HepG2 (cell line): ENCODE data around the gene FBXL13. TPM values are rescaled to one million over a fixed set of nuclear protein-coding genes. Genes with fewer than 3 reads are reported as not detected.

Source experiments
- SKI ChIP-seq: fragments of 450-650 bp; IDR thresholded peaks from one replicate; pipeline ENCODE4 v1.6.1; 2018; ENCODE audit warnings: mild to moderate bottlenecking; ENCODE audit not compliant: partially characterized antibody
- SRF ChIP-seq: IDR thresholded peaks from 2 replicates; pipeline ENCODE4 v1.6.1; 2011; ENCODE audit warnings: mild to moderate bottlenecking, low read depth, low read length, moderate library complexity
- ZNF414 ChIP-seq: sonication (generic); formaldehyde crosslinking; IDR thresholded peaks from 2 replicates; pipeline ENCODE4 v1.5.0; 2020; ENCODE audit warnings: missing genetic modification reagents
- ZNF569 ChIP-seq: sonication (generic); formaldehyde crosslinking; IDR thresholded peaks from 2 replicates; pipeline ENCODE4 v1.5.0; 2020; ENCODE audit warnings: mild to moderate bottlenecking, missing genetic modification reagents, moderate library complexity, borderline replicate concordance
- ZNF761 ChIP-seq: sonication (generic); formaldehyde crosslinking; conservative IDR thresholded peaks from 2 replicates; pipeline ENCODE4 v1.4.0; 2020; ENCODE audit warnings: mild to moderate bottlenecking, missing genetic modification reagents
- polyA plus RNA-seq, 8 experiments: library from polyadenylated mRNA; depleted of rRNA in 3 of 8; stranded (reverse) in 7 of 8; unstranded in 1 of 8; fragments of >200 nt; fragmentation: Illumina TruSeq in 4 of 8; extraction: Trizol in 4 of 8; gene quantifications; 2 replicates each; pipeline versions ENCODE4 v1.2.1 to v1.2.3, GENCODE V29; 2011 to 2016; ENCODE audit warnings: low read depth in 4 of 8, missing spikeins in 1 of 8, mixed read lengths in 1 of 8; ENCODE audit not compliant: insufficient read depth in 1 of 8
- total RNA-seq, 5 experiments: library from RNA; depleted of rRNA; stranded (reverse); fragments of >200 nt; fragmentation: Illumina TruSeq; extraction: Trizol; gene quantifications; 2 replicates each; pipeline ENCODE4 v1.2.3, GENCODE V29; 2016; ENCODE audit warnings: low read depth in 1 of 5
- TF ChIP-seq, protein P1 (sequence below), 2 experiments: sonication (generic) in 1 of 2; formaldehyde crosslinking in 1 of 2; IDR thresholded peaks; 2 replicates each; pipeline versions ENCODE4 v1.6.1 to v1.9.0; 2014 to 2022; ENCODE audit warnings: antibody characterized with exemption in 1 of 2, borderline replicate concordance in 1 of 2, inconsistent platforms in 1 of 2, low read depth in 1 of 2, missing genetic modification reagents in 1 of 2

FBXL13 gene
- total and polyA plus RNA-seq, 2 of the 13 experiments (the other 11 are each of a cell fraction or from before 2014, with no cell fraction given), result 0.24 to 0.77 TPM

DNA sequence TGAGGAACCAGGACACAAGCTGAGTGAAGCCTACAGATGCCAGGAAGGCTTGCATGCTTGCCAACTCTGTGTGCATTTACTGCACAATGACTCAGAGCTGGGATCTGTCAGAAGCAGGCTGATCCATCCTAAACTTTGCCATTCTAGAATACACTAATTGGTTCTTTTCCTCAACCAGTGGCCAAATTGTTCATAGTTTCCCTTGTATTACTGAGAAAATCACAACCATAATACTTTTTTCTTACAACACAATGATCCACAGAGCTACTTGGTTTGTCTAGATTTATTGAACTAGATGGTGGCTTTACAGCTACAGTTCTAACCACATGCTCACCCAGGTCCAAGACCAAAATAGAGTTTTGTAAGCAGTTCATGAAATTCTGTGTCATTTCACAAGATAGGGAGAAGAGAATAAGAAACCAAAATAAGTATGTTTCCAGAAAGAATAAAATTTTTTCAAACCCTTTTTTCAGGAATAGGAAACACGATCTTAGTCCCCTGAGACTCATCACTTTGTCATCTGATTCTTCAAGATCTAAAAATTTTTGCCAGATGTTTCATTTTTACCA is 182.8 kb downstream of the FBXL13 start (continued):
- TF ChIP-seq, protein P1, sequence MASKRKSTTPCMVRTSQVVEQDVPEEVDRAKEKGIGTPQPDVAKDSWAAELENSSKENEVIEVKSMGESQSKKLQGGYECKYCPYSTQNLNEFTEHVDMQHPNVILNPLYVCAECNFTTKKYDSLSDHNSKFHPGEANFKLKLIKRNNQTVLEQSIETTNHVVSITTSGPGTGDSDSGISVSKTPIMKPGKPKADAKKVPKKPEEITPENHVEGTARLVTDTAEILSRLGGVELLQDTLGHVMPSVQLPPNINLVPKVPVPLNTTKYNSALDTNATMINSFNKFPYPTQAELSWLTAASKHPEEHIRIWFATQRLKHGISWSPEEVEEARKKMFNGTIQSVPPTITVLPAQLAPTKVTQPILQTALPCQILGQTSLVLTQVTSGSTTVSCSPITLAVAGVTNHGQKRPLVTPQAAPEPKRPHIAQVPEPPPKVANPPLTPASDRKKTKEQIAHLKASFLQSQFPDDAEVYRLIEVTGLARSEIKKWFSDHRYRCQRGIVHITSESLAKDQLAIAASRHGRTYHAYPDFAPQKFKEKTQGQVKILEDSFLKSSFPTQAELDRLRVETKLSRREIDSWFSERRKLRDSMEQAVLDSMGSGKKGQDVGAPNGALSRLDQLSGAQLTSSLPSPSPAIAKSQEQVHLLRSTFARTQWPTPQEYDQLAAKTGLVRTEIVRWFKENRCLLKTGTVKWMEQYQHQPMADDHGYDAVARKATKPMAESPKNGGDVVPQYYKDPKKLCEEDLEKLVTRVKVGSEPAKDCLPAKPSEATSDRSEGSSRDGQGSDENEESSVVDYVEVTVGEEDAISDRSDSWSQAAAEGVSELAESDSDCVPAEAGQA (IDR thresholded peaks at IDR 0.05; ENCODE audit: low read depth), result no peak
- TF ChIP-seq, protein P1 (CRISPR knock-in tag; IDR thresholded peaks at IDR 0.05; ENCODE audit: borderline replicate concordance), result no peak
- TF ChIP-seq SKI (no peak), ZNF414 (CRISPR knock-in tag) (no peak), ZNF569 (CRISPR knock-in tag) (no peak), SRF (no peak), ZNF761 (CRISPR knock-in tag) (no peak)
